ENCODE results near the gene ARHGAP45.

The ARHGAP45 gene

DNA sequence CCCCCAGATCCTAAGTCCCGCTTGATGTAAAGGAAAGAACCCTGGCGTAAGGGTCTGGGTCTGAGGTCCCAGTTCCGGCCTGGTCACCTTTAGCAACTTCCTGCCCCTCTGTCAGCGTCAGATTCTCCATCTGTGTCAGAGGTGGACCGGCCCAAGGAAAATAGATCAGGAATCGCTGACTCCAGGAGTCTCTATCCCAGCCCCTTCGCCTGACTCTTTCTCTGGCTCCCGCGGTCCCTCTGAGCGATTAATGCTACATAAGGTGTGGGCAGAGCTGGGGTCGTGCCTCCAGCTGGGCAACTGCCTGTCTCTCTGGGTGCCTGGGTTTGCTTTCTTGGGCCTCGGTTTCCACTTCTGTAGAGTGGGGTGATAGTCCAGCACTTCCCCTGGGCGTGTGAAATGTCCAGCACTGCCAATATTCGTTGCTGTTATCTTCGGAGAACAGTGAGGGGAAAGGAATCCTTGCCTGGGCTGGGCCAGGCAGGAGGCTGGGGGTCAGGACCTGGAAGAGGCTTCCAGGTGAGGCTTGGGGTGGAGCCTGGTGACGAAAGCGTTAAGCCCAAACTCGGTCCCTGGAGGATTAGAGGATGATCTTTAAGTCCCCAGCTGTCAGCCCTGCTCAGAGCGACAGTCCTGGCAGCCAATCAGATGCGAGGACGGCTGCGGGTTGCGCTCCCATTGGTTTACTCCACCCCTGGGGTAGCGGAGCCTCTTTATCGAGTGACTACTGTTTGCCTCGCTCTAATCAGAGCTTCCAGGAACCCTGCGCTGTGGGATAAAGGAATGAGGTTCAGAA, 26.3 kb upstream of the ARHGAP45 start:
- no peak for FAIRE-seq

DNA sequence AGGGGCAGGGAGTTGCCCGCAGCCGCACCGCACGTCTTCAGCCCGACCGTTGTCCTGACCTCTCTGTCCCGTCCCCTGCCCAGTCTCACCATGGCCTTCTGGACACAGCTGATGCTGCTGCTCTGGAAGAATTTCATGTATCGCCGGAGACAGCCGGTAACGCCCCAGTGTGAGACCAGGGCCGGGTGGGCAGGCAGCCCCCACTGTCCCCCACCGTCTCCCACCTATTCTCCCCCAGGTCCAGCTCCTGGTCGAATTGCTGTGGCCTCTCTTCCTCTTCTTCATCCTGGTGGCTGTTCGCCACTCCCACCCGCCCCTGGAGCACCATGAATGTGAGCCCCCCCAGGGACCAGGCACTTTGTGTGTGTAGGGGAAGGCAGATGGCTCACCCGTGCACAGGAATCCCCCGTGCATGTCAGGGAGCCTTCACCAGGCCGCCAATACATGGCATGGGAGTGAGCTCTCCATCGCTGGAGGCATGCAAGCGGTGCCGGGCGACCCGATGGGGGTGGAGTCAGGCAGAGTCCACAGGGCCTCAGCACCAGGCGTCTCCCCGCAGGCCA, 25.6 kb upstream of the ARHGAP45 start:
- no peak for FAIRE-seq

GRCh38 chr19:1041835-1042685, 24.9 kb upstream of the ARHGAP45 start:
- no peak for FAIRE-seq

- FAIRE-seq = no peak
These were observed 24.1 kb upstream of the ARHGAP45 start for GRCh38 chr19:1042689-1043511.

DNA sequence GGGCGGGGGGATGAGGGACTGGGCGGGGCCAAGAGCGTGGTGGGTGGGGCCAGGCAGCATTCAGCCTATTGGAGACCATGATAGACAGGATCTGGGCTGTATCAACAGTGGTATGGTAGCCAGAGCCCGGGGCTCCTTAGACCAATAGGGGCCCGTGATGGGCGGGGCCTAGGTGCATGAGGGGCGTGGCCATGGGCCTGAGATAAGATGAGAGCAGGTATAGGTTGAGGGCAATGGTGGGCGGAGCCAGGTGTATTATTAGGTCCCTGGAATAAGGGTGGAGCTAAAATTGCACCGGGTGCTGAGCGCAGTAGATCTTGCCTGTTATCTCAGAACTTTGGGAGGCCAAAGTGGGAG, 21.7 kb upstream of the ARHGAP45 start:
- no peak for FAIRE-seq

DNA sequence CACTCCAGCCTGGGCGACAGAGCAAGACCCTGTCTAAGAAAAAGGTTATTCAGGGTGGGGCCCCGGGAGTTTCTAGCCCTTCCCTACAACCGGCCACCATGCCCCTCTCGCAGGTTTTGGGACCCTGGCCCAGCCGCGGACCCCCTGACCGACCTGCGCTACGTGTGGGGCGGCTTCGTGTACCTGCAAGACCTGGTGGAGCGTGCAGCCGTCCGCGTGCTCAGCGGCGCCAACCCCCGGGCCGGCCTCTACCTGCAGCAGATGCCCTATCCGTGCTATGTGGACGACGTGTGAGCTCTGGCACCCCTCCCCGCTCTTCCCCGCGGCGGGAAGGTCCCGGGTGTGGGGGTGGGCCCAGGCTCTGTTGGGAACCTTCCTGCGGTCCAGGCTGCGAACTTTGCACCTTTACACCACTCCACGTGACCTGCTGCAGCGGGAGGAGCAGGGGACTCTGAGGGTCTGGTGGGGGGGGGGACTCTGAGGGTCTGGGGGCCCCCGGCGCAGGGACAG, 20.8 kb upstream of the ARHGAP45 start:
- FAIRE-seq = no peak

DNA sequence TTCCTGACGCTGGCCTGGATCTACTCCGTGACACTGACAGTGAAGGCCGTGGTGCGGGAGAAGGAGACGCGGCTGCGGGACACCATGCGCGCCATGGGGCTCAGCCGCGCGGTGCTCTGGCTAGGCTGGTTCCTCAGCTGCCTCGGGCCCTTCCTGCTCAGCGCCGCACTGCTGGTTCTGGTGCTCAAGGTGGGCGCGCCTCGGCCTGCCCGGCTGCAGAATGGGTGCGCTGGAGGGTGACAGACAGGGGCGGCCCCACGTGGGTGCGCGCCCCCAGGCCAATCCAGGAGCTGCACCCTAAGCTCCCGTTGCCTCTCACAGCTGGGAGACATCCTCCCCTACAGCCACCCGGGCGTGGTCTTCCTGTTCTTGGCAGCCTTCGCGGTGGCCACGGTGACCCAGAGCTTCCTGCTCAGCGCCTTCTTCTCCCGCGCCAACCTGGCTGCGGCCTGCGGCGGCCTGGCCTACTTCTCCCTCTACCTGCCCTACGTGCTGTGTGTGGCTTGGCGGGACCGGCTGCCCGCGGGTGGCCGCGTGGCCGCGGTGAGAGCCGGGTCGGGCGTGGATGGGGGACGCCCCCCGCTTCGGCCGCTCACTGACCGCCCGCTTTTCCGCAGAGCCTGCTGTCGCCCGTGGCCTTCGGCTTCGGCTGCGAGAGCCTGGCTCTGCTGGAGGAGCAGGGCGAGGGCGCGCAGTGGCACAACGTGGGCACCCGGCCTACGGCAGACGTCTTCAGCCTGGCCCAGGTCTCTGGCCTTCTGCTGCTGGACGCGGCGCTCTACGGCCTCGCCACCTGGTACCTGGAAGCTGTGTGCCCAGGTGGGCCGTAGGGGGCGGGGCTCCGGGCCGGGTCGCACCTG, 19.9 kb upstream of the ARHGAP45 start:
- no peak for FAIRE-seq

DNA sequence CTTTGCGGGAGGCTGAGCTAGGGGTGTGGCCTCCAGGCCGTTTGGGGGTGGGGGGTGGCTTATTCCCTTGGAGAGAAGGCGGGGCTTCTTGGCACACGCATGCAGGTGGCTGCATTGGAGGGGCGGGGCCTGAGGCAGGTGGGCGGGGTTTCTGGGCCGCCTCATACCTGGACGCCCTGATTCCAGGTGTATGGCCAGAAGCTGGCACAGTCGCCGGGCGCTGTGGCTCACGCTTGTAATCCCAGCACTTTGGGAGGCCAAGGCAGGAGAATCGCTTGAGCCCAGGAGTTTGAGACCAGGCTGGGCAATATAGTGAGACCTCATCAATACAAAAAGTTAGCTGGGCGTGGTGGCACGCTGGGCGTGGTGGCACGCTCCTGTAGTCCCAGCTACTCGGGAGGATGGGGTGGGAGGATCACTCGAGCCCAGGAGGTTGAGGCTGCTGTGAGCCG, 19.2 kb upstream of the ARHGAP45 start:
- no peak for FAIRE-seq

DNA sequence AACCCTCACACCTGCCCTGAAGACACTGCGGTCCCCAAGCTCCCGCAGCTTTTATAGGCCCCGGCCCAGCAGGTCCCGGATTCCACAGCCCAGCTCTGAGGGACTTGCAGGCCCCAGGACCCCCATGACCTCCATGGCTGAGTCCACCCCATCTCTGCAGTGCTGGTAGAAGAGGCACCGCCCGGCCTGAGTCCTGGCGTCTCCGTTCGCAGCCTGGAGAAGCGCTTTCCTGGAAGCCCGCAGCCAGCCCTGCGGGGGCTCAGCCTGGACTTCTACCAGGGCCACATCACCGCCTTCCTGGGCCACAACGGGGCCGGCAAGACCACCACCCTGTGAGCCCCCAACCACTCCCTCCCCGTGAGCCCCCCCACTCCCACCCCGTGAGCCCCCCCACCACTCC, 17.9 kb upstream of the ARHGAP45 start:
- no peak for FAIRE-seq

GRCh38 chr19:1049800-1050199, 17.2 kb upstream of the ARHGAP45 start:
- FAIRE-seq = no peak

DNA sequence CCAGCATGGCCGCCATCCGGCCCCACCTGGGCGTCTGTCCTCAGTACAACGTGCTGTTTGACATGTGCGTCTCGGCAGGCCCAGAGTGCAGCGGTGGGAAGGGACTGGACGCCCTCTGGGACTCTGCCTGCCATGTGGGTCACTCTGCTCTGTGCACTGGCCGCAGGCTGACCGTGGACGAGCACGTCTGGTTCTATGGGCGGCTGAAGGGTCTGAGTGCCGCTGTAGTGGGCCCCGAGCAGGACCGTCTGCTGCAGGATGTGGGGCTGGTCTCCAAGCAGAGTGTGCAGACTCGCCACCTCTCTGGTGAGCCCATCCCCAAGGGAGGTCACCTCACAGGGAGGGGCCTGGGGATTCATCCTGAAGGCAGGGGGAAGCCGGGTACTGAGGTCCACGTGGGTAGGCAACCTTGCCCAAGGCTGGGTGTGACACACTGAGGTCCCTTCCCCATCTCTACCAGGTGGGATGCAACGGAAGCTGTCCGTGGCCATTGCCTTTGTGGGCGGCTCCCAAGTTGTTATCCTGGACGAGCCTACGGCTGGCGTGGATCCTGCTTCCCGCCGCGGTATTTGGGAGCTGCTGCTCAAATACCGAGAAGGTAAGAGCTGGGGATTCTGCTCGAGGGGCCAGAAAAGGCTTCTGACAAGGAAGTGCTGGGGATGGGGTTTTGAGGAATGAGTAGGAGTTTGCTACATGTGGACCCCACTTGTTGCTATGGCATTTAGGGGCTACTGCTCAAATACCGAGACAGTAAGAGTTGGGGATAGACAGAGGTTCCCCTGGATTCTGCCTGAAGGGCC, 15.8 kb upstream of the ARHGAP45 start:
- FAIRE-seq = no peak

DNA sequence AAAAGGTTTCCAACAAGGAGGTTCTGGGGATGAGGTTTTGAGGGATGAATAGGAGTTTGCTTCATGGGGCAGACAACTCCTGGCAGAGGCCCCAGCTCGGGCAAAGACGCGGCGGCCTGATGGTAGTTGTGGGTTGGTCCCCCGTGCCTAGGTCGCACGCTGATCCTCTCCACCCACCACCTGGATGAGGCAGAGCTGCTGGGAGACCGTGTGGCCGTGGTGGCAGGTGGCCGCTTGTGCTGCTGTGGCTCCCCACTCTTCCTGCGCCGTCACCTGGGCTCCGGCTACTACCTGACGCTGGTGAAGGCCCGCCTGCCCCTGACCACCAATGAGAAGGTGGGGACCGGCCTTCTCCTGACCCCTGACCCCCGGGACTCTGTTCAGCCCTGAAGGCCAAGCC, 15.2 kb upstream of the ARHGAP45 start:
- no peak for FAIRE-seq

GRCh38 chr19:1052349-1052975, 14.5 kb upstream of the ARHGAP45 start:
- FAIRE-seq = no peak

GRCh38 chr19:1053176-1054101, 13.5 kb upstream of the ARHGAP45 start:
- no peak for FAIRE-seq

DNA sequence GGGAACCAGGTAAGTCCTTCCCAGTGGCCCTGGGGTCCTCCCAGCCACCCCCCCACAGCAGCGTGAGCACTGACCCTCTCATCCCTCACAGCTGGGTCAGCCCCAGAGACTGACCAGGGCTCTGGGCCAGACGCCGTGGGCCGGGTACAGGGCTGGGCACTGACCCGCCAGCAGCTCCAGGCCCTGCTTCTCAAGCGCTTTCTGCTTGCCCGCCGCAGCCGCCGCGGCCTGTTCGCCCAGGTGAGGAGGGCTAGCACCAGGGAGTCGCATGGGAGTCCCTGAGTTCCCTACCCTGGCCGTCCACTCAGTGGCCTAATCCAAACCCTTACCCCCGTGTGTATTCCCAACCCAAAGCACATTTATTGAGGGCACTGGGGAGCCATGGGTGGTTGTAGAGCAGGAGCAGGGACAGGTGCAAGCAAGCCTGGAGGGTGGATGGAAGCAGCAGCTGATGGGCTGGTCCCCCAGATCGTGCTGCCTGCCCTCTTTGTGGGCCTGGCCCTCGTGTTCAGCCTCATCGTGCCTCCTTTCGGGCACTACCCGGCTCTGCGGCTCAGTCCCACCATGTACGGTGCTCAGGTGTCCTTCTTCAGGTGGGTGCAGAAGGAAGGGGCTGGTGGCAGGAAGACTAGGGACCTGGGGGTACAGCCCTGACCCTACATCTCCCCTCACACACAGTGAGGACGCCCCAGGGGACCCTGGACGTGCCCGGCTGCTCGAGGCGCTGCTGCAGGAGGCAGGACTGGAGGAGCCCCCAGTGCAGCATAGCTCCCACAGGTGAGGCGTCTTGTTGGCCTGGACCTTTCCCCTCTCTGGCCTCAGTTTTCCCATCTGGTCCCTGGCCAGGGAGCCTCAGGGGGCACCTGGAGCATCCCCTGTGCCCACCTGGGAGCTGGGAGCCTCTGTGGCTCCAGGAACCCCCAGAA, 12.6 kb upstream of the ARHGAP45 start:
- no peak for FAIRE-seq

DNA sequence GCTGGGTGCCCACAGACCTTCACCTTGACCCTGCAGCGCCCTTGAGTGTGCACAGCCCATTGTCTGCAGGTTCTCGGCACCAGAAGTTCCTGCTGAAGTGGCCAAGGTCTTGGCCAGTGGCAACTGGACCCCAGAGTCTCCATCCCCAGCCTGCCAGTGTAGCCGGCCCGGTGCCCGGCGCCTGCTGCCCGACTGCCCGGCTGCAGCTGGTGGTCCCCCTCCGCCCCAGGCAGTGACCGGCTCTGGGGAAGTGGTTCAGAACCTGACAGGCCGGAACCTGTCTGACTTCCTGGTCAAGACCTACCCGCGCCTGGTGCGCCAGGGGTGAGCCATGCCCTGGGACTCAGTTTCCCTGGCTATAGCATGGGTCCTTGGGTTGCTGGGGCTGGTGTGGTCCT, 11.9 kb upstream of the ARHGAP45 start:
- FAIRE-seq = no peak

- no peak for FAIRE-seq
These were observed 10.9 kb upstream of the ARHGAP45 start for GRCh38 chr19:1055886-1056620.

Data from colon (tissue), 2 donors.